NCI-H2196 treated with DMSO at 0.1 percent for 48 hours (cell line): ENCODE measurements around the gene RHEB.
A peak's percentile ranks its signal among the peaks of the same experiment; 100 is the strongest.
"Not testable (repeated sequence)": the region's sequence is repeated elsewhere in the genome, so short reads cannot be mapped to it uniquely, and the experiment has no call there.

Experiments used
- DNase-seq: peaks from one replicate; lab custom pipeline; 2025; ENCODE audit not compliant: unreplicated experiment; lab: John Stamatoyannopoulos, UW

Gene RHEB, protein sequence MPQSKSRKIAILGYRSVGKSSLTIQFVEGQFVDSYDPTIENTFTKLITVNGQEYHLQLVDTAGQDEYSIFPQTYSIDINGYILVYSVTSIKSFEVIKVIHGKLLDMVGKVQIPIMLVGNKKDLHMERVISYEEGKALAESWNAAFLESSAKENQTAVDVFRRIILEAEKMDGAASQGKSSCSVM

DNA sequence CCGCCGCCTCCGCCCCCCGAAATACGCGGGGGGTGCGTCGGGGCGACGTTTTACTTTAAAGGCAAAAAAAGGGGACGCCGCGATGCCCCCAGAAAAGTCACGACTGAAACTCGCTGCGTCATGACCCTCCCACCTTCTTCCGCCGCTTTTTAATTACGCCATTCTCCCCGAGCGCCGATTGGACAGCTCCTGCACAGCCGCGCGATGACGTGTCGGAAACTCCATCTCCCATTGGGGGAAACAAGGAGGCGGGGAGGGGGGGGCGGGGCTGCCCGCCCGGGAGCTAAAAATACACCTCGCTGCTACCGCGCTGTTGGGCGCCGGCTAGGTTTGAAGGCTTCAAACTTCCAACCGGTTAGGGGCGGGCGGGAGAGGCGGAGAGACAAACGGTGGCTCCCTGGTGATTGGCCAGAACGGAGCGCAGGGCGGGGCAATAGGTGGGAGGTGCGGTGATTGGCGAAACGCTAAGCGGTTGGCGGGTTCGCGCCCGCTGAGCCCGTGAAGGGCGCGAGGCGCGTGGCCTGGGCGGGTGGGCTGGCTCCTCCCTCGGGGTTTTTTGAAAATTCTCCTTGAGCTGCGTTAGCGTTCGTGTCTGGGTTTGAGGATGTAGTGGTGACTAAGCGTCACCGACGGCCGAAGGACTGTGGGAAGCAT is at the start of gene RHEB:
Gene RHEB (minus strand): TSS at position 131 of the 654 bp plus-strand sequence. CDS start 384 bp downstream, outside the sequence.
- DNase-seq = peak; percentile 85

DNA sequence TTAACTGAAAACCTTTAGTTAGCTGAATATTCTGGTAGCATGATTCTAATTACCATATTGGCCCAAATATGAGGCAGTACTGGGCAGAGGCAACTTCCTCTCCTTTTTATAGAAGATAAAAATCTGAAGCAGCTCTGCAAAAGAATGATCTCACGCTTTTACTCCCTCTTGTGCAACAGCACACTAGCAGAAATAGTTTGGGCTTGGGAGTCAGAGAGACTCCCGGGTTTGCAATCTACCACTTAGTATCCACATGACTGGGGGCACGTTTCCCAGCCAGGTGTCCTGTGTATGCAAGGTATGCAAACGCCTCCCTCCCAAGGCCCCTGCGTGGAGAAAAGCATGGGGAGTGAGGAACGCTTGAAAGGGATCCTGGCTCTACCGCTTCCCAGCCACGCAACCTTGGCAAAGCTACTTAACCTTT is 47.2 kb upstream of the RHEB start:
- no peak for DNase-seq

DNA sequence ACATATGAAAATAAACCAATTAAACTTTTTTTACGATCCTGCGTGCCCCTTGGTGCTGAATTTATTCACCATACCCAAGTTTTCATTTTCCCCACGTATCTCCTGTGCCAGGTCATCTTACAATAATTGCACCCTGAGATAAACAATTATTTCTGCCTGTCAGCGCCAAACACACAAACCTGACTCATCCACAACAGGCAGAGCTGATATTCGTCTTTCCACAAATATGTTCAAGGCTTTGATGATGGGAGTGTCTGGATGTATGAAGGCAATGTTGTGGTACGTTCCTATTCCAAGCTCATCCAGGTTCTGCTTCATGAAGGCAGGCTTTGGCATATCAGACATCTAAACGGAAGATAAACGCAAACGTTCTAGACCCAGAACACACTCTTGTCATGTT is 45.8 kb upstream of the RHEB start:
- DNase-seq = no peak

DNA sequence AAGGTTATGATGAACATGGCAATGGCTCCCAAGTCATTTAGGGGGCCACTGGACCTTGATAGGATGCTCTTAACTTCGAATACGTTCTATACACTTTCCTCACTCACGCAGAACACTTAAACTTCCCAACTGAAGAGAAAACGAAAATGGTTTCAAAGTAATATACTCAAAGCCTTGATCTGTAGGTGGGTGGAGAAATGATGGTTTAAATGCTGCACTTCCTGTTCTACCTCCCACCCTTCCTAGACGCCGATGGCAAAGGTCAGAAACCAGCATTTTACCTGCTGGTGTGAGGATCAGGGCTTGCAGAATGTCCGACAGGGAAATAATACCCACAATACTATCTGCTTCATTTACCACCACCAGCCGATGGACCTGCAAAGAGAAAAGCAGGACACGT is 40.5 kb upstream of the RHEB start:
- DNase-seq = no peak

DNA sequence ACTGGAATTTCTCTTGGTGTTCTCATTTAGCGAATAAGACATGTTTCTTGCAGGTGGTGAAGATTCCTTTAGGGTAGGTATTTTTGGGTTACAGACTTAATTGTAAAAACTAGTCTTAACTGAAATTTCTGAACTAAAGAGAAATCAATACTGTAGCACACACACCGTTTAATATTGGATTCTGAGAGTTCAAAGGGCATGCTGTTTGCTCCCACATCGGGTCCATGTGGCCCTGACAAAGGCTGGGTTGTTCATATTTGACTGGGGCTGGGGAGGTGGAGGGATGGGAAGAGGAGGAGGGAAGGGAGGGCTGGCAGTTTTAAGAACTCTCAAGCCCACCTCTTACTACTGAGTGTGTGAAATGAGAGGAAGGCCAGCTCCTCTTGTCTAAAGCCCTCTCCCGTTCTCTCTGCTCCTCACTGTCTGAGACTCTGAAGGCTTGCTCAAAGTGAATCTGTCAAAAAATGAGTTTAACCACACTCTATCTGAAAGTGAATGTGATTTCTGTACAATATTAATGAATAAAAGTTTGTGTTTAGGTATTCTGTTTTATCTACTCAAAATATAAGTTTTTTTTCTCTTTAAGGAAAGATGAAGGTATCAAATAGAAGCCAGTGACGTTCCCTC is 40.0 kb upstream of the RHEB start:
- DNase-seq = no peak

DNA sequence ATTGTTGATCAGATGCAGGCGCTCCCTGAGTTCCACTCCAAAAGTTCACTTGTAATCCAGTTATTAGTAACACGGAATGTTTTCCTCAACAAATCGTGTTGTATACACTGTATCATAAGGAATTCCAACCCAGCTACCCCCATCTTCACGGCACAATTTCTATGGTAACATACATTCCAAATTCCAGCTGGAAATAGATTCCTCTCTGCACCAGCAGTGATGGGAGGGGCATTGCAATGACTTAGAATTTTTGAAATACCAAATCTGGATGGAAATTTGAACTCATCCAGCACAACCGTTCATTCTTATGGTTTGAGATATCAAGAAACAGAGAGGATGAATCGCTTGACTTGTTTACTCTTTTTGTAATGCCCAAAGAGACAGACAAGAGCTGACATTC is 38.9 kb upstream of the RHEB start:
- DNase-seq = no peak

DNA sequence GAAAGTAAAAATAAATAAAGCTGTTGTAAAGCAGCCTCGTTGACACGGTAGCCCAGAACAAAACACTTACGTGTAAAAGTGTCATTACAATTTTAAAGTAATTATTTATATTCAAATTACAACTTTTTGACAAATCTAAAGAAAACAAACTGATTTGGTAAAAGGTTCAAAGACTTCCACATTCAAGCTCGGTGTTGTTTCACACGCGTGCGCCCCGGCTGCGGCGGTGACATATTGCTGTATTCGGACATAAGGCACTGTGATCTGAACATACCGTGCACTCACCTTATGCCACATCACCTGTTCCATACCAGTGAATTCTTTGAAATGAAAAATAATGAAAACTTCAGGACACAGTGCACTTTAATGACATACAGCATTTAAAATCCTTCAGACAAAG is 36.9 kb upstream of the RHEB start:
- no peak for DNase-seq

DNA sequence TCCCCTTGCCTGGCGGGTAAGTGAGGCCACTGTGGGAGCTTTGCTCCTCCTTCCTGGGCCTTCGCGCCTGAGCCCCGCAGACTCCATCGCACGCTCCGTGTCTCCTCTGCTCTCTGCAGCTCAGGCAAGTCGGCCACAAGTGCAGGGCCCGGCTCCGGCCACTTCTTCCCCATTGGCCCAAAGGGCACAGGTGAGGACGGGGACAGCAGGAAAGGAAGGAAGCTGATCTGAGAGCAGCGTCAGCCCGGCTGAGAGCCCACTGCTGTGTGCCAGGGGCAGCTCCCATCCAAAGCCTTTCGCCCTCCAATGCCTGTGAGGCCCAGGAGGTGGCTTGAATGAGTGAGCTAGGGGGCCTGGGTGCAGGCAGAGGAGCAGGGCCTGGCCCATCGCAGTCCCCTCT is 33.7 kb upstream of the RHEB start:
- no peak for DNase-seq

DNA sequence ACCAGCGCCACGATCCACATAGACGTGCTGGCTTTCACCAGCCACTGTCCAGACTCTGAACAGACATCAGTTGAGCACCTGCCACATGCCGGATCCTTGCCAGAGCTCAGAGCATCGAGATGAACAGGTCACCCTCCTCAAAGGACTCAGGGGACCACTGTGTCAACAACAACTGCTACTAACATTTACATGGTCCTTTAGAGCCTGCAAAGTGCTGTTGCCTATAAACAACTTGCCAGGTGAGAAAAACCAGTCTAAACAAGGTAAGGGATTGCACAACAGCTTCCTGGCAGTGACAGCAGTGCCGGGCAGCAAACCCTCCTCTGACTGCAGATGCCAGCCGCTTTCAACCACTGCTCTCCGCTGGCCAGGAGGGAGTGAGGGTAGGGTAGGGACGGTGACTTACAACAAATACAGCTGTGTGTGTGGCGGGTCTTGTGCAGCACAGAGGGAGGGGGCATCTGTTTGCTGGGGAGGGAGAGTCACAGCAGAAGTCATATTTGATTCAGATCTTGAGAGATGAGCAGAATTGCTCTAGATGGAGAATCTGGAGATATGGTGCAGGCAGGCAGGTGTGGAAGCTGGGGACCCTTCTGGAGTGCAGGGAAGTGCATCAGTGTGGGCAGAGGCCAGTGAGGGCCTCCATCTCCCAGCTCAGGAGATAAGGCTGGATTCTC is 32.8 kb upstream of the RHEB start:
- peak; percentile 37 for DNase-seq

DNA sequence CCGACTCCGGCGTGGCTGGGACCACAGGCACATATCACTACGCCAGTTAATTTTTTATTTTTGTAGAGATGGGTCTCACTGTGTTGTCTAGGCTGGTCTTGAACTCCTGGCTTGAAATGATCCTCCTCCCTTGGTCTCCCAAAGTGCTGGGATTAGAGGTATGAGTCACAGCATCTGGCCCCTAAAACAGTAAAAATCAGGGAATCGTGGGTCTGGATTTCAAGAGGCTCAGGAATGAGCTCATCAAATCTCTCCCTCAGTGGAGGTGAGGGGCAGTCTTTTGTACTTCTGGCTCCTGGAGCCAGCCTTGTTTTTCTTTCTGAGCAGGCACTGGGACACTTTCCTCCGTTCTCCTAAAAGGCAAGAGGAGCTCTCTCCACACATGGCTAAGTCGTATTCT is 32.1 kb upstream of the RHEB start:
- DNase-seq = no peak

DNA sequence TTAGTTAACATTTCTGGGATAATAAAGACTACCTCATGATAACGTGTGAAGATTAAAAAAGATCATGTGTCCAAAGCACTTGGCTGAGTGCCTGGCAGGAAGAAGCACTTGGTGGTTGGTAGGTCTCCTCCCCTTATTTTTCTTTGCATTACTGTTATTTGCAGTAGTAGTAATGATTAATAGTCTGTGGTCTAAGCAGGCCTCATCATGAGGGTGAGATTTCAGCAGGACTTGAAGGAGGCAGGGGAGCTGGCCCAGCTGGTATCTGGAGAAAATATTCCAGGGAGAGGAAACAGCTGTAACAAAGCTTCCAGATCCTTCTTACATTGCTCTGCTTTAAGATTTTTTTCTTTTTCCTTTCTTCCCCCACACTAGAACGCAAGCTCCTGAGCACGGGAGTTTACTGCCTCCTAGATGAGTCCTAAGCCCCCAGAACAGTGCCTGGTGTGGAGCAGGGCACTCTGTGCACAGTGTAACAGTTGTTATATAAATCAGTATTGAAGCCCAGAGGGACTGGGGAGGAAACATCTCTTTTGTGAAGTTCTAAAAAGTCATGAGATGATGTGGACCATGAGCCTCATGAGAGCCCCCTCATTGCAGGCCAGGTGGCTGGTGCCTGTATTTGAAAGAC is 31.1 kb upstream of the RHEB start:
- DNase-seq = peak; percentile 5

DNA sequence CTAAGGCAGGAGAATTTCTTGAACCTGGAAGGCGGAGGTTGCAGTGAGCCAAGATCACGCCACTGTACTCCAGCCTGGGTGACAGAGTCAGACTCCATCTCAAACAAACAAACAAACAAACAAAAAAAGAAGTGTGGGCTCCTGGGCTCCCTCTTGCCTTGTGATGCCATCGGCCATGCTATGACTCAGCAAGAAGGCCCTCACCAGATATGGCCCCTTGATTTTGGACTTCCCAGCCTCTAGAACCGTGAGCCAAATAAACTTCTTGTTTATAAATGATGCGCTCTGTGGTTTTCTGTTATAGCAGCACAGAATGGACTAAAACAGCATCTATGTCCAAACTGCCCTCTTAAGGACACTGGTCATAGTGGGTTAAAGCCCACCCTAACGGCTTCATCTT is 29.9 kb upstream of the RHEB start:
- no peak for DNase-seq

DNA sequence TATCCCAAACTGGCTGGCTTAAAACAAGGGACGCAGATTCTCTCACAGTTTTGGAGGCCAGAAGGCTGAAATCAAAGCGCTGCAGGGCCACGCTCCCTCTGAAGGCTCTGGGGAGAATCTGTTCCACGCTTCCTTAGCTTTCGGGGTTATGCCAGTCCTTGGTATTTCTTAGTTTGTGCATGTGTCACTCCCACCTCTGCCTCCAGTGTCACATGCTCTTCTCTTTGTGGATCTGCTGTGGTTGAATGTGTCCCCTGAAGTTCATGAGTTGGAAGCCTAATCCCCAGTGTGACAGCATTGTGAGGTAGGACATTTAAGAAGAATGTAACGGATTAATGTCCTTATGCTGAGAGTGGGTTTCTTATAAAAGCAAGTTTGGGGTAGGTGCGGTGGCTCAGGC is 29.4 kb upstream of the RHEB start:
- no peak for DNase-seq

DNA sequence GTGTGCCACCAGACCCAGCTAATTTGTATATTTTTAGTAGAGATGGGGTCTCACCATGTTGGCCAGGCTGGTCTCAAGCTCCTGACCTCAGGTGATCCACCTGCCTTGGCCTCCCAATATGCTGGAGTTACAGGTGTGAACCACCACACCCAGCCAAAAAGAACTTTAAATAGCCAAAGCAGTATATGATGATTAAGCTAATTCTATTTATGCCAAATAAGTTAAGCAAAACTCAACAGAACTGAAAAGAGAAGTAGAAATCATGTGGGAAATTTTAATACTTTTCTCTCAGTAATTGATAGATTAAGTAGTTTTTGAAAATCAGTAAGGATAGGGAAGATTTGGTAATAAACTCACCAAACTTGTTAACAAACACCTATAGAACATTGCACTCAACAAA is 24.5 kb upstream of the RHEB start:
- no peak for DNase-seq

DNA sequence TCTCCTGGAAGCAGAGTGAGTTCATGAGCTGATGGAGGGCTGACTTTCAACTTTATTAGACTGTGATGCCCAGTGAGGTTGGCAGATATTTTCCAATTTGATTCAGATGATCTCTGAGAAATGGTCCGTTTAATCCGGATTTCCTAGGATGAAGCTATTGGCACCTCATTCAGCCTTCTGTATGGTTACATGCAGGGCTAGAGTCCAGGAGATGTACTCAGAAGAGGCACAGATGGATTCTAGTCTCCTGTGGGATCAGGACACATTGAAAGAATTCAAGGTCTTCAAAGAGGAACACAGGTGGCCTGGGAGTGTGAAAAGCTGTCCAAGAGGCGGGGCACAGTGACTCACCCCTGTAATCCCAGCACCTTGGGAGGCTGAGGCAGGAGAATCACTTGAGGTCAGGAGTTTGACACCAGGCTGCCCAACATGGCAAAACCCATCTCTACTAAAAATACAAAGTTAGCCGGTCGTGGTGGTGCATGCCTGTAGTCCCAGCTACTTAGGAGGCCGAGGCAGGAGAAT is 23.0 kb upstream of the RHEB start:
- DNase-seq = no peak

DNA sequence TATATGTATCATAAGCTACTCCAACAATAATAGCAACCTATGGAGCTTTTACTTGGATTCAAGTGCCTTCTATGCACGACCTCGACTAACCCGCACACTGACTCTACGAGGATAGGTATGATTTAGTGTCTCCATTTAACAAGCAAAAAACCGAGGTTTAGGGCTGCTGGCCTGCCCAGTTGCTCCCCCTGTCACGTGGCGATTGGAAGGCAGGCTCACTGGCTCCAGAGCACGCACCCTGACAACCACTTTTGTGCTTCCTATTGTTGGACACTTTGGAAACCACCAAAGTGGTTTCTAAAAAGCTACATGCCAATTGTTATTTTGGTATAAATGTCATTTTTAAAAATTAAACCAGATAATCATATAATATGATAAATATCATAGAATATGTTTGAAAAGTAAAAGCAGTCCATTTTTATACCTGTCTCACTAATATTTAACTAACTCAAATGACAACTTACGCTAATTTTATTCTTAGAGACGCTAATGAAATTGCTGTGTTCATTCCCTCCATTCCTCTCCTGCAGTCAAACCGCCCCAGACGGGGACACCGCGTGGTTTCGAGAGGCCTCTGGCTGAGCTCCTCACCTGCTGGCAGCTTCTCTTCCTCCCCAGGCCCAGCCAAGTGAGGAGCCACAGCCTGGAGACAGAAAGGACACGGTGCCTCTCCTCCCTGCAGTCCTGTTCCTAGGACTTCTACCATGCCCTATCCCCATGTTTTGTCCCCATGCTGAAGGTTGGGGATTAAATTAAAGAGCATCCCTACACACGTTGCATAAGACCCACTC is 22.2 kb upstream of the RHEB start:
- no peak for DNase-seq

DNA sequence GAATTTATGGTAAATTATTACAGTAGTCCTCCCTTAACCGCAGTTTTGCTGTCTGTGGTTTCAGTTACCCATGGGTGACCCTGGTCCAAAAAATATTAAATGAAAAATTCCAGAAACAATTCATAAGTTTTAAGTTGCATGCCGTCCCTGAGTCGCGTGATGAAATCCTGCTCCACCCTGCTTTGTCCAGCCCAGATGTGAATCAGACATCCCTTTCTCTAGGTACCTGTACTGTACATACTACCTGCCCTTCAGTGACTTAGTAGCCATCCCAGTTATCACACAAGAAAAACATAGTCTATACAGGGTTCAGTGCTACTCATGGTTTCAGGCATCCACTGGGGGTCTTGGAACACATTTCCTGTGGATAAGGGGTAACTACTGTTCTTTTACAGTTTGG is 20.5 kb upstream of the RHEB start:
- no peak for DNase-seq

DNA sequence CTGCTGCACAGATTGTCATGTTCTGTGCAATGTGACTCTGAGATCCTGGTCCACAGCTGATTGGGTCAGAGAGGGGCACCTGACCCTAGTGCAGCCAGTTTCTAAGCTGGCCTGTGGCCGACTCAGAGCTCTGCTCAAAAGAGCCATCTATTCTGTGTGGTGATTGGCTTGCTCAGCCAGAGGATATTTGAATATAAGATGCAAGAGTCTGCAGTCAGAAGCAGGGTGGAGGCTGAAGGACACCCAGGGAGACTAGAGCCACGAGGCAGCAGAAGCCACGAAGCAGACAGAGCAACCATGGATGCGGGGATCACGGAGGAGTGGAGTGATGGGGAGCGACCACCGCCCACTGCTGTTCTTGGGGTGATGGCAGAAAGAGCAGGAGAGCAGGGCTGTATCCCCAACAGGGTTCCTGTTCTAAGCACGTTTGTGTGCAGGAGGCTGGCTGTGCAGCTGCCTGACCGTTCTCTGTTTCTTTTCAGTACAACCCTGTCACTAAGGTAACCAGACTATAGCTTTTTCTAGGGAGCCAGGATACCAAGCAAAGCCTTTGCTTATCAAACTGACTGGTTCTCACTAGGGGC is 19.5 kb upstream of the RHEB start:
- DNase-seq = peak; percentile 71

DNA sequence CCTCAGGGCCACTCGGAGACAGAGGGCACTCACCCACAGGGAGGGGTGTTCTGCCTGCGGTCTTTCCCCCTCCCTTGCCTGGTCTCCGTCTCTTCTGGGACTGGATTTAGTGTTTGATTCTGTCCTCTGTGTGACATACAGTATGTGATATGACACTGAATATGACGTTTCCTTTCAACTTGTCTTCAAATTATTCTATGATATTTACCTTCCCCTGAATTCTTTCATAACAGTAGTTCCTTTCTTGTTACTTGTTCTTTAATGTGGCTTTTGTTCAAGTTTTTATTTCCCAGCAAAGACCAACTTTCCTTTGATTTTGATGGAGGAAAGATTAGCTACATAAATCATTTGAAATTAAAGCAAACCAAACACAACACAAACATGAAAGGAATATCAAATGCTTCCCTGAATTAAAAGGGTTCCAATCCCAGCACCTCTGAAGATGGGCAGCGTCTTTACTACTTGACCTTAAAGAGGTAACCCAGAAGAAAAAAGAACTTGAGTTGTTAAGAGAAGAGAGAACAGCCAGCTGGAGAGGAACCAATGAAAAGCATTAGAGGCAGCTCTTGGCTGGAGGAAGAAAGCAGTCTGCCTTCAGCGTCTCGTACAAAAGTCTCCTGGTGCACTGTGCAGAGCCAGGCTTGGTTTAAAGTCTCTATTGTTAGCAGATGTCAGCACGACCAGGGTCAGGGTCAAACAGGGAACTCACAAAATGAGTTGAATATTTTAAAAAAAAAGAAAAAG is 18.3 kb upstream of the RHEB start:
- no peak for DNase-seq

DNA sequence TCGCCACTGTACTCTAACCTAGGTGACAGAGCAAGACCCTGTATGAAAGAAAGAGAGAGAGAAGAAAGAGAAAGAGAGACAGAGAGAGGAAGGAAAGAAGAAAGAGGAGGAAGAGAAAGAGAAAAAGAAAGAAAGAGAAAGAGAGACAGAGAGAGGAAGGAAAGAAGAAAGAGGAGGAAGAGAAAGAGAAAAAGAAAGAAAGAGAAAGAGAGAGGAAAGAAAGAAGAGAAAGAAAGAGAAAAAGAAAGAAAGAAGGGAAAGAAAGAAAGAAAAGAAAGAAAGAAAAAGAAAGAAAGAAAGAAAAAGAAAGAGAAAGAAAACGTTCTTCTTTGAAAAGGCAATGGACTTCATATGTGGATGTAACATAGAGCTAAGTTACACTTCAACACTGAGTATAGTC is 16.5 kb upstream of the RHEB start:
- DNase-seq = not testable (repeated sequence)
